SK-N-MC (cell line): Measurements from ENCODE around the gene TEF.

Experiments used
- DNase-seq: peaks from one replicate; pipeline ENCODE4 v3.0.0-alpha.2; 2011; ENCODE audit warnings: low read depth, low spot score
- H3K27ac ChIP-seq: fragments of 200-600 bp; sonication (generic); 2 replicates; pipeline ENCODE4 v1.5.1; 2016; ENCODE audit warnings: mixed run types
- H3K36me3 ChIP-seq: fragments of 200-600 bp; sonication (generic); 2 replicates; pipeline ENCODE4 v1.6.1; 2017; ENCODE audit warnings: antibody characterized with exemption, low read length, mixed read lengths; ENCODE audit not compliant: insufficient read depth
- H3K4me3 ChIP-seq: fragments of 200-600 bp; sonication (generic); 2 replicates; pipeline ENCODE4 v1.5.1; 2016
- H3K9ac ChIP-seq: fragments of 200-600 bp; sonication (generic); 2 replicates; pipeline ENCODE4 v1.8.0; 2017; ENCODE audit warnings: mixed run types, mixed read lengths; ENCODE audit not compliant: insufficient read length
- H3K9me3 ChIP-seq: fragments of 200-600 bp; sonication (generic); 2 replicates; pipeline ENCODE4 v1.6.1; 2017; ENCODE audit warnings: low read depth, mild to moderate bottlenecking, antibody characterized with exemption, low read length, moderate library complexity, mixed read lengths
- EZH2 ChIP-seq: fragments of 200-600 bp; sonication (generic); IDR thresholded peaks from one replicate; pipeline ENCODE4 v1.6.1; 2017; ENCODE audit warnings: antibody characterized with exemption
- FOXP2 ChIP-seq: optimal IDR thresholded peaks from 2 replicates; pipeline ENCODE3; 2011; ENCODE audit warnings: mild to moderate bottlenecking, moderate library complexity; ENCODE audit not compliant: insufficient read depth; ENCODE audit errors: extremely low read length, control extremely low read depth
- POLR2AphosphoS5 ChIP-seq: IDR thresholded peaks from 2 replicates; pipeline ENCODE4 v1.6.1; 2012; ENCODE audit warnings: mild to moderate bottlenecking, low read depth, low read length, borderline replicate concordance

Gene TEF

DNA sequence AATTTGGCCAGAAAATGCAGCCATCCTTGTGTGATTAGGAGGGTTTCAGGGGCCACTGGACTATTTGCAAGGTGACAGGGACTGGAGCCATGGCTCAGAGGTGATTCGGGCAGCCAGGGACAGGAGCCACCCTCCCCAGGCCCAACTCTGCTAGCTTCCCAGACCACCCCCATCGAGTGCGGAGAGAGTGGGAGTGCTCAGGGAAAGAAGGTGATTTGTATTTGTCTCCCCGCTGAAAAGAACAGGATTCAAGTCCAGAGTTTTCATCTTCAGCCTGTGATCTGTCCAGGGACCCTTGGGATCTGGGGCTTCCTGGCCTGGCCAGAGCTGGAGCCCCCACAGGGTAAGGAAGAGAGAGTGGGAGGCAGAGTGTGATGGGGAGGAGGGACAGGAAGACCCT is 22.4 kb upstream of the TEF start:
- DNase-seq = no peak
- H3K9me3 ChIP-seq = no peaks in the 10 kb centered on the region
- no peak overlapping the region for H3K9ac ChIP-seq
- TF ChIP-seq POLR2AphosphoS5 (no peak), EZH2 (no peak), FOXP2 (no peak)
- no peak overlapping the region for H3K27ac ChIP-seq
- H3K4me3 ChIP-seq = no peak overlapping the region
- peaks cover 12% of the 10 kb centered on the region; the same call in 1 of the 2 replicates for H3K36me3 ChIP-seq

DNA sequence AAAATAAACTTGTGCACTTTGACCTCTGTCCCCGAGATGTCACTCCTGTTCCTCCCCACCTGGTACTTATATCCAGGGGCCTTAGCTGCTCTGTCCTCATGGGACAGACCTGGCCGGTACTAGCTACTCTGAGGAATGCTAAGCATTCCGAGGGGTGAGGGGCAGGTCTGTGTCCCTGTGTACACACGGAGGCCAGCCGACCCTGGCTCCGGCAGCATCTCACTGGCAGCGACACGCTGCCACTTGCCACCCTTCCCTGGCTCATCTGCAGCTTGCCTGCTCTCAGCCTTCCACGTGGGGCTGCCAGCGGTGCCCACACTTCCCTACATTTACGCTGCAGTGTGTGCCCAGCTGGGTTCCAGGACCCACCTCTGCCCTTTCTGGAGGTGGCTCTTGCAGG is 21.6 kb upstream of the TEF start:
- Histone ChIP-seq H3K9me3 (no peaks in the 10 kb centered on the region), H3K27ac (no peak overlapping the region), H3K4me3 (no peak overlapping the region), H3K36me3 (peaks cover 12% of the 10 kb centered on the region; the same call in 1 of the 2 replicates), H3K9ac (no peak overlapping the region)
- TF ChIP-seq FOXP2 (no peak), POLR2AphosphoS5 (no peak), EZH2 (no peak)
- no peak for DNase-seq

GRCh38 chr22:41361716-41362310 is 19.9 kb upstream of the TEF start:
- Histone ChIP-seq H3K9me3 (no peaks in the 10 kb centered on the region), H3K4me3 (no peak overlapping the region), H3K36me3 (no peaks in the 10 kb centered on the region; the same call in 1 of the 2 replicates), H3K27ac (no peak overlapping the region), H3K9ac (no peak overlapping the region)
- no peak for DNase-seq
- TF ChIP-seq FOXP2 (no peak), POLR2AphosphoS5 (no peak), EZH2 (no peak)

- Histone ChIP-seq H3K9ac (no peak overlapping the region), H3K27ac (no peak overlapping the region), H3K9me3 (no peaks in the 10 kb centered on the region), H3K4me3 (no peak overlapping the region), H3K36me3 (no peaks in the 10 kb centered on the region; the same call in 1 of the 2 replicates)
- TF ChIP-seq POLR2AphosphoS5 (no peak), FOXP2 (no peak), EZH2 (no peak)
- DNase-seq = no peak
These were observed 19.1 kb upstream of the TEF start for GRCh38 chr22:41362615-41363014.

DNA sequence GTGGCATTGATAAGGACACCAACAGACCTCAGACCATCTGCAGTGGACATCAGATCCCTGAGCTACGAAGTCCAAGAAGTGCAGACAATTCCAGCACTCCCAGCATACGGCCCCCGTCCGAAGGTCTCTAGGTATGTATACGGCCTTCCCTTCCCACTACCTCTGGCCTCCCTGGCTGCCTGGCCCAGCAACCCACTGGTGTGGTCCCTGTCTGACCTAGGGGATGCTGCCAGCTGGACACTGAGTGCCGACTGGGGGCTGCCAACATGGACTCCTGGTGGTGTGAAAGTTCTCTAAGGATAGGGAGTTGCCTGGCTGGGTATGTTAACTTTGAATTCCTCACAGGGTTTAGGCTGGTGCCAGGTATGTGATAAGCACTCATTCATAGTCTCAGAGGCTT is 17.5 kb upstream of the TEF start:
- H3K36me3 ChIP-seq = no peaks in the 10 kb centered on the region
- H3K9ac ChIP-seq = no peak overlapping the region
- no peak overlapping the region for H3K4me3 ChIP-seq
- DNase-seq = no peak
- TF ChIP-seq FOXP2 (no peak), POLR2AphosphoS5 (no peak), EZH2 (no peak)
- H3K27ac ChIP-seq = no peak overlapping the region
- no peaks in the 10 kb centered on the region for H3K9me3 ChIP-seq

DNA sequence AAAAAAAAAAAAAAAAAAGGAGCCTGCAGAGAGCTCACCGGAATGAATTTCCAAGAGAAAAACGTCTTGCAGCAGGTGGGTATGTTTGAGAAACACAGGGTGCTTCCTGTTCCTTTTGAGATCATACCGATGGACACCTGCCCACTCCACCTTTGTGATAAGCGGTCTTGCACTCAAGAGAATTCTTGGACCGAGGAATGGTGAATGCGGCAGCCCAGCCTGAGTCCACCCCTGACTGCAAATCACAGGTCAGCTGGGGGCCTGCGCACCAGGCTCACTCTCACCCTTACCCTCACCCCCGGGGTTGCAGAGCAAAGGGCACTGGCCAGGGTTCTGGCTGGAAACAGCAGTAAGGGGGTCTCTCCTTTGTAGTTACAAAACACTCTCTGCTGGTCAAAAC is 16.8 kb upstream of the TEF start:
- H3K9me3 ChIP-seq = no peaks in the 10 kb centered on the region
- DNase-seq = no peak
- no peak overlapping the region for H3K4me3 ChIP-seq
- no peak overlapping the region for H3K9ac ChIP-seq
- TF ChIP-seq POLR2AphosphoS5 (no peak), EZH2 (no peak), FOXP2 (no peak)
- H3K27ac ChIP-seq = no peak overlapping the region
- H3K36me3 ChIP-seq = no peaks in the 10 kb centered on the region

DNA sequence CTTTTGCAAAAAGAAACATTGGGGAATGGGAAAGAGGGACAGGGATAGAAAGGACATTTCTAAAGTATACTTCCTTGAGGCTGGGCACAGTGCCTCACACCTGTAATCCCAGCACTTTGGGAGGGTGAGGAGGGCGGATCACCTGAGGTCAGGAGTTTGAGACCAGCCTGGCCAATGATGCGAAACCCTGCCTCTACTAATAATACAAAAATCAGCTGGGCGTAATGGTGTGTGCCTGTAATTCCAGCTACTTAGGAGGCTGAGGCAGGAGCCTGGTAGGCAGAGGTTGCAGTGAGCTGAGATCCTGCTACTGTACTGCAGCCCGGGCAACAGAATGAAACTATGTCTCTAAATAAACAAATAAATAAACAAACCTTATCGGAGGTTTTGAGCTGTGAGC is 16.3 kb upstream of the TEF start:
- DNase-seq = no peak
- no peak overlapping the region for H3K4me3 ChIP-seq
- H3K9me3 ChIP-seq = no peaks in the 10 kb centered on the region
- no peaks in the 10 kb centered on the region for H3K36me3 ChIP-seq
- H3K9ac ChIP-seq = no peak overlapping the region
- H3K27ac ChIP-seq = no peak overlapping the region
- no peak for TF ChIP-seq FOXP2

GRCh38 chr22:41366323-41367029 is 15.3 kb upstream of the TEF start:
- Histone ChIP-seq H3K9ac (no peak overlapping the region), H3K9me3 (no peaks in the 10 kb centered on the region), H3K36me3 (no peaks in the 10 kb centered on the region), H3K4me3 (peak overlapping the region; percentile 68), H3K27ac (no peak overlapping the region)
- no peak for DNase-seq
- no peak for TF ChIP-seq POLR2AphosphoS5
- no peak for TF ChIP-seq EZH2
- no peak for TF ChIP-seq FOXP2
